HCEC 1CT (cell line): ENCODE measurements around the gene TMBIM6.
"Not testable (repeated sequence)": the region's sequence is repeated elsewhere in the genome, so short reads cannot be mapped to it uniquely, and the experiment has no call there.

Source experiments
- DNase-seq: peaks from one replicate; pipeline ENCODE4 v3.0.0-alpha.2; 2017

The TMBIM6 gene

GRCh38 chr12:49777800-49778748 lies 36.7 kb downstream of the TMBIM6 start:
- DNase-seq, result peak; percentile 15

GRCh38 chr12:49779581-49779980 lies 38.2 kb downstream of the TMBIM6 start:
- no peak for DNase-seq

GRCh38 chr12:49780914-49781313 lies 39.6 kb downstream of the TMBIM6 start:
- DNase-seq, result not testable (repeated sequence)

- DNase-seq, result peak; percentile 85
Observed at GRCh38 chr12:49783917-49784676, 42.7 kb downstream of the TMBIM6 start.

GRCh38 chr12:49784756-49785409 lies 43.5 kb downstream of the TMBIM6 start:
- DNase-seq, result peak; percentile 73

GRCh38 chr12:49787672-49788071 lies 46.3 kb downstream of the TMBIM6 start:
- no peak for DNase-seq

- DNase-seq, result no peak
Observed at GRCh38 chr12:49789992-49790391, 48.6 kb downstream of the TMBIM6 start.

GRCh38 chr12:49790741-49791555 lies 49.6 kb downstream of the TMBIM6 start:
- no peak for DNase-seq

GRCh38 chr12:49791700-49792099 lies 50.3 kb downstream of the TMBIM6 start:
- DNase-seq, result no peak

- DNase-seq, result no peak
Observed at GRCh38 chr12:49792181-49792970, 51.0 kb downstream of the TMBIM6 start.

GRCh38 chr12:49792976-49793580 lies 51.7 kb downstream of the TMBIM6 start:
- no peak for DNase-seq

- DNase-seq, result no peak
Observed at GRCh38 chr12:49793620-49794019, 52.3 kb downstream of the TMBIM6 start.

GRCh38 chr12:49794021-49794420 lies 52.7 kb downstream of the TMBIM6 start:
- DNase-seq, result no peak

- DNase-seq, result no peak
Observed at GRCh38 chr12:49794811-49795653, 53.7 kb downstream of the TMBIM6 start.

- no peak for DNase-seq
Observed at GRCh38 chr12:49795654-49796105, 54.3 kb downstream of the TMBIM6 start.

- DNase-seq, result no peak
Observed at GRCh38 chr12:49796155-49796554, 54.8 kb downstream of the TMBIM6 start.

- no peak for DNase-seq
Observed at GRCh38 chr12:49796606-49797448, 55.5 kb downstream of the TMBIM6 start.

GRCh38 chr12:49797449-49797776 lies 56.1 kb downstream of the TMBIM6 start:
- DNase-seq, result no peak

- no peak for DNase-seq
Observed at GRCh38 chr12:49798248-49798647, 56.9 kb downstream of the TMBIM6 start.
